GM12801 (cell line): Measurements from ENCODE around the gene KAZN.

Experiments
- CTCF ChIP-seq: IDR thresholded peaks from one replicate; pipeline ENCODE4 v1.5.1; 2011; ENCODE audit warnings: control low read depth; ENCODE audit not compliant: insufficient read length; ENCODE audit errors: extremely low read depth

The KAZN gene

GRCh38 chr1:14865106-14865505 is 266.6 kb downstream of the KAZN start:
- TF ChIP-seq CTCF = no peak

GRCh38 chr1:14866911-14867612 is 268.6 kb downstream of the KAZN start:
- TF ChIP-seq CTCF = no peak

GRCh38 chr1:14869187-14869586 is 270.7 kb downstream of the KAZN start:
- no peak for TF ChIP-seq CTCF

GRCh38 chr1:14871218-14871970 is 272.9 kb downstream of the KAZN start:
- TF ChIP-seq CTCF = no peak

- no peak for TF ChIP-seq CTCF
Observed at GRCh38 chr1:14872762-14873161, 274.3 kb downstream of the KAZN start.

- TF ChIP-seq CTCF = no peak
Observed at GRCh38 chr1:14873677-14874076, 275.2 kb downstream of the KAZN start.

- no peak for TF ChIP-seq CTCF
Observed at GRCh38 chr1:14875524-14876509, 277.3 kb downstream of the KAZN start.
